ENCODE results near the gene ZFAND3.

ZFAND3 gene

GRCh38 chr6:37827603-37828265 is 8.2 kb downstream of the ZFAND3 start:
- DNase-seq (ENCODE audit: low spot score): no peak

DNA sequence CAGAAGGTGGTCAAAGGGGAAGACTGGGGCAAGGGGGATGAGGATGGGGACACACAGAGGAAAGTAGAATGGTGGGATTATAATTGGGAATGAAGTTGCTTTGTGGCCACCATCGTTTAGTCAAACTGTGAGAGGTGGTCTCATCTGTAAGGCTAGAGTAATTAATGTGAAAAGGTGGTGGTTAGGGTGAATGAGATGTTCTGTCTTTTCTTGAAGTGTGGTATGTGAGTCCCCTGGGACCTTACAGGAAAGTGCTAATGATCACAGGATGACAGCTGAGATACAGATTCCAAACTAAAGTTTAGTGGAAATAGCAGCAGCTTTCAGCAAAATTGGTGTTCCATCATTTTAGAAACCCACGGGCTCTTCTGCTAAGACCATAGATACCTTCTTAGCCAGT is 10.7 kb downstream of the ZFAND3 start:
- DNase-seq (ENCODE audit: low spot score): no peak

- DNase-seq (ENCODE audit: low spot score): no peak
Measured at GRCh38 chr6:37831457-37831856, 11.9 kb downstream of the ZFAND3 start.

- no peak for DNase-seq (ENCODE audit: low spot score)
Measured at GRCh38 chr6:37835923-37836322, 16.4 kb downstream of the ZFAND3 start.

GRCh38 chr6:37838219-37838921 is 18.8 kb downstream of the ZFAND3 start:
- no peak for DNase-seq (ENCODE audit: low spot score)

DNA sequence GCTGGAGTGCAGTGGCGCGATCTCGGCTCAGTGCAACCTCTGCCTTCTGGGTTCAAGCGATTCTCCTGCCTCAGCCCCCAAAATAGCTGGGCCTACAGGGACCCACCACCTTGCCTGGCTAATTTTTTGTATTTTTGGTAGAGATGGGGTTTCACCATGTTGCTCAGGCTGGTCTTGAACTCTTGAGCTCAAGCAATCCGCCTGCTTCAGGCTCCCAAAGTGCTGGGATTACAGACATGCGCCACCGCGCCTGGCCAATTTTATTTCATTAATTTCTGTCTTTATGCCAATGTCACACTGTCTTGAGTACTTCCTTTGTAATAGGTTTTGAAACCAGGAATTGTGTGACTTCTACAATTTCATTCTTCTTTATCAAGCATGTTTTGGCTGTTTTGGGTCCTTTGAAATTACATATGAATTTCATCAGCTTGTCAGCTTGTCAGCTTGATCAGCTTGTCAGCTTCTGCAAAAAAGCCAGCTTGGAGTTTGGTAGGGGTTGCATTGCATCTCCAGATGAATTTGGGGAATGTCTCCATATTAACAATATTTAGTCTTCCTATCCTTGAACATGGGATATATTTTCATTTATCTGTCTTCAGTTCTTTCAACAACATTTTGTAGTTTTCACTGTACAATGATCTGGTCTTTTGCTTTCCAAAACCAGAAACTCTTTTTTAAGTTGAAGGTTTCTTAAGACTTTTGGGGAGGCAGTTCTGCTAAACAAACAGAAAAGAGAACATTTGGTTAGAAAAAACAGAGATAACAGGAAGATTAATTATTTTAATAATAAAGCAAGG is 20.8 kb downstream of the ZFAND3 start:
- DNase-seq (ENCODE audit: low spot score): no peak

DNA sequence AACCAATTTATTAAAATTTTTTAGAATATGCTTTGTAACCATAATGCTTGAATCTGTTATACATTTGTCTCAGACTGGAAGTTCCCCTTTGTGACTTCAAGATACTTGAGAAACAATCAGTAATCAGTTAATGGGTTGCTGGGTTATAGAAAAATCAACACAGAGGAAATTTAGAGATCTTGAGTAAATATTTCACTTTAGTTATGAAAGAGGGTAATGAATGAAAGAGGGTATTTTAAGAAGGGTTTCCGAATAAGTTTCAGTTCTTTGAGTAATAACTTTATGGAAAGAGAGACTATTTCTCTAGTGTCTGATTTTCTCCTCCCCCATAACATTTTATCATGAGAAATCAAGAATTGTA is 21.4 kb downstream of the ZFAND3 start:
- DNase-seq (ENCODE audit: low spot score): no peak

- no peak for DNase-seq (ENCODE audit: low spot score)
Measured at GRCh38 chr6:37845026-37845911, 25.7 kb downstream of the ZFAND3 start.

DNA sequence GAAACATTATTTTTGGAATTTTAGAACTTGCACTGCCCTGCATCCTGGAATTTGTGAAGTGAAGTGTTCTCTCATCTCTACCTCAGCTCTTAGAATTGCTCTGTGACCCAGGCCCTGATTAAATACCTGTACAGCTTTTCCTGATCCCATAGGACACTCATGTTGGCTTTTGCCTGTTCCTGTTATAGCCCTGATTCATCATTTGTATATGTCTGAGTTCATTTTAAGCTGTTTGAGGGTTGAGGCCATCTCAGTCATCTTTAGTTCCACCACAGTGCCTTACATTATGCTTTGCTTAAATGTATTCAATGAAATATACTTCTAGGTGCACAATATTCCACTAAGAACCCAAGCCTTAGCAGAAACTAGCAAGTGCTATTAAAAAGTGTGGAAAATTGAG is 26.4 kb downstream of the ZFAND3 start:
- DNase-seq (ENCODE audit: low spot score): no peak

- DNase-seq (ENCODE audit: low spot score): no peak
Measured at GRCh38 chr6:37847704-37848103, 28.2 kb downstream of the ZFAND3 start.

DNA sequence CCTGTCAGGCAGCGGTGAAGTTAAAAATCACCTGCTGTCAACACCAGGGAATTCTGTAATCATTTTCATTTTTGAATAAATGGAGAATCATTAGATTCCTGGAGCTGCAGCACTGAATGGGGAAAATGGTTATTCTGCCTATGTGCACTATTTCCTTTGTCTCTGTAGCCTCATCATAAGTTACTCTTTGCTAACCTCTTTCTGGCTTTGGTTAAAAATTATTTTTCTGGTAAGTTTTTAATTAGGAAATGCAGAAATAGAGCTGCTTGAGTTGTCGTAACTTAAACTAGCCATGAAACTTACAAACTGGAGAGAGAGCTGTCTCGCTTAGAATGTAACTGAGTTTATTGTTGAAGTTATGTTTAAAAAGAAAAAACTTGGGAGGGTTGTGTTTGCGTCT is 28.8 kb downstream of the ZFAND3 start:
- no peak for DNase-seq (ENCODE audit: low spot score)

DNA sequence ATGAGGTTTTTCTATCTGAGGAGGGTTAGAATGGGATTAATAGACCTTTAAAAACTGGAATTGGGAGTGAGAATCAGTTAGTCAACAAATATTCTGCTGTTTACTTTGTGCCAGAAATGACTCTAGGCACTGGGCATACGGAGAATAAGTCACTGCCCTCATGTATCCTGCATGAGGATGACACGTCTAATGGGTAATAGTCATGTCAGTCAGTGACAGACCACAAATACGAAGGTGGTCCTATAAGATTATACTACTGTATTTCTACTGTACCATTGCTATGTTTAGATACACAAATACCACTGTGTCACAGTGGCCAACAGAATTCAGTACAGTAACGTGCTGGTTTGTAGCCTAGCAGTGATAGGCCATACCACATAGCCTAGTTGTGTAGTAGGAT is 30.7 kb downstream of the ZFAND3 start:
- no peak for DNase-seq (ENCODE audit: low spot score)

- DNase-seq (ENCODE audit: low spot score): no peak
Measured at GRCh38 chr6:37850728-37851285, 31.3 kb downstream of the ZFAND3 start.

DNA sequence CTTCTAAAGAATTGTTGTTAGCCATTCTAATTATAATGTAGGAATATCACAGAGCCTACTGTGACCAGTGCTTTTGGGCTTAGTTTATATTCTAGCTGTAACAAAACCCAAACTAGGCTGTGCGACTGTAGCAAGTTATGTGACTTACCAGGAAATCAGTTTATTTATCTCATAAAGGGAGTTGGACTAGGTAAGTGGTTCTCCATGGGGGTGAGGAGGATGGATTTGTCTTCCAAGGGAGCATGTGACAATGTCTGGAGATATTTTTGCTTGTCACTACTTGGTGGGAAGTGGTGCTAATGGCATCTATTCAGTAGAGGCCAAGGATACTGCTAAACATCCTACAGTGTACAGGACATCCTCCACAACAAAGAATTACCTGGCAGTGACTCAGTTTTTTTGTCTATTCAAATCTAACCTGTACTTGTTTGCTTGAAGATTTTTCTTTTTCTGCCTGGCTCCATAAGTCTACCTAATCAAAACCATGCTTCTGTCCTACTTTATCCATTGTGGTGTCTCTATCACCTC is 32.5 kb downstream of the ZFAND3 start:
- no peak for DNase-seq (ENCODE audit: low spot score)

DNA sequence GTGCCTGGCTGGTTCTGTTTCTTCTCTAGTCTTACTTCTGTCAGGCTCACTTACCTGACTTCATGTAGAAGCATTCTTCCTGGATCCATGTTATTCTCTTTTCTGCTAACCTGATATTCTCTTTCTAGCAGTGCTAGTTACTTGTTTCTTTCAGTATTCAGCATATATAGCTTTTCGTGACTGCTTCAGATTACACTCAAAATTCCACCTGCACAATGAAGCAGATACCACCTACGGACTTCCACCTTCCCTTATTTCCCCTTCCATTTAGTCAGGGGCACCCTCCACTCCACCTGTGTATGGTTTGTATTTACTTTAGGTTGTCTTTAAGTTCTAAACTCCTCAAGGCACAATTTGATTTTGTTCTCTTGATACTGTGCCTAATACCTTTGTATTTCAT is 36.8 kb downstream of the ZFAND3 start:
- DNase-seq (ENCODE audit: low spot score): no peak

DNA sequence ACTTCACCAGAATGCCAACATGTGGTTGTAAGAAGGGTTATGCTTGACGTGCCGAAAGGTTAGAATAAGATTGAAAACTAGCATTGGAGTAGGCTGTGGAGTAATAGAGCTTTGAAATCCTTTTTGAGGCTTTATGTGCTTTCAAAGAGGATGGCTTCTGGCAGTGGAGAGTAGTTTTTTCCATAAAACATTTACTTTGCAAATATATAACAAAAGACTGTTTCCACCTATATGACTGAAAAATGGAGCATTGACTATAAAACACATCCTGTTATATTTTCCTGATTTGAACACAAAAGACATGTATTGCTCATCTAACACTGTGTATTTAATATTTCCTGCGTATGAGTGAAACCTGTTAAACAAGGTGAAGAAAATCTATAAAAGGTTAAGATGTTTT is 38.8 kb downstream of the ZFAND3 start:
- DNase-seq (ENCODE audit: low spot score): no peak

DNA sequence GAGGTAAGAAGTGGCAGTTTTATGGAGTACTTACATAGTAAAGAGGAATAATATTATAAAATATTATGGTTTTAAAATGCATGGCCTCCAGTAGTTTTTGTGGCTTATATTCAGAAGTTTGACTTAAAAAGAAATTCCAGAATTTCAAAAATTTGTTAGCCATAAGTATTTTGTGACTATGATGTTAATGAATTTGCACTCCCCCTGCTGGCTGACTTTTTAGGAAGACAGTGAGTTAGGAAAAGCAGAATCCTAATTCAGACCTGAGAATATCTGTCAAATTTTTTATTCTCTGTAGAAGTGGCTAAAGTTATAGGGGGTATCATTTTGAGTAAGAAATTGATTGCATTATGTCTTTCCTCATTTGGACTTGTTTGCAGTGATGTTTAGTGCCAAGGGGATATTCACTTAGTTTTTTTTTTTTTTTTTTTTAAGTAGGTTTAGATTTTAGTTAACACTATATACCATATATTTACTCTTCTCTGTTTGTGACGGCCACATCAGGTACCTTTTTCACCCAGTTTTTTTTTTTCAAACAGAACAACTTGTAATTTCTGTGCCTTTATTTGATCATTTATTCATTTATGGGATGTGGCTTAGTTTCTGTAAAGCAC is 40.8 kb downstream of the ZFAND3 start:
- peak; percentile 37 for DNase-seq (ENCODE audit: low spot score)

DNA sequence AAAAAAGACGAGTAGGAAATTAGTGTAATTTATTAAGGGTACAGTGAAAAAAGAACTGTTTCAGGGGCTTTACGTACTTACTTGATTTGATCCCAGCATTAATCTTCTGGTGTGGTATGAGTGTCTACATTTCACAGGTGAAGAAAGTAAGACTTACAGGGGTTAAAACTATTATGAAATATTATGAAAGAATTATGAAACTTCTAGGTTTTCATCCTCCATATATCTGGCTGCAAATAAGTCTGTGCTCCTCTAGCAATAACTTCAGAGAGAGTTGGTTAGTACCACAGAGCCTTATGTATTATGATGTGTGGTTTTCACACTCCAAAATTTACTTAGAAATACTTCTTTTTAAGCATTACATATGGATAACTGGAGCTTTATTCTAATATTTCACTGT is 41.9 kb downstream of the ZFAND3 start:
- DNase-seq (ENCODE audit: low spot score): no peak

- no peak for DNase-seq (ENCODE audit: low spot score)
Measured at GRCh38 chr6:37862430-37862829, 42.9 kb downstream of the ZFAND3 start.

GRCh38 chr6:37862992-37863391 is 43.5 kb downstream of the ZFAND3 start:
- DNase-seq (ENCODE audit: low spot score): no peak

GRCh38 chr6:37864250-37864649 is 44.7 kb downstream of the ZFAND3 start:
- no peak for DNase-seq (ENCODE audit: low spot score)
